Measurements from ENCODE around the gene TACO1.

Gene TACO1

DNA sequence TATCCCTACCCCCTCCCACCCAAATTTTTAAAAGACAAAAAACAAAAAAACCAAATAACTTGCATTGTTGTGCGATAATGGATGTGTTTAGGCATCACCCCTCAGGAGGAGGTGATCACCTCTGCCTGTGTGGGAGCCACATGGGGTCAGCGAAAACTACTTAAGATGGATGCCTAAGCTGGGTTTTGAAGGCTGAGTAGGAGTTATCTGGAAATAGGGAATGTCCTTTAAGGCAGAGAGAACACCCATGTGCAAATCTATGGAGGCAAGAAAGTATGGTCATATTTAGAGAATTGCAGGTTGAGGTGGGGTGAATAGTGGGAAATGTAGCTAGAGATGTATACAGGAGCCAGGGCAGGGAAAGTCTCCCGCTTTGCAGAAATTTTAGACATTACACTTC lies 5.6 kb upstream of the TACO1 start:
- no peak for TF ChIP-seq CTCF (IDR thresholded peaks at IDR 0.05; ENCODE audit: insufficient read depth, low read depth, low read length, missing control alignments)
- H3K4me3 ChIP-seq (ENCODE audit: low read length), result no peak overlapping the region
- no peak for DNase-seq (ENCODE audit: low read depth)

GRCh38 chr17:63596856-63597586 lies 3.7 kb upstream of the TACO1 start:
- H3K4me3 ChIP-seq (ENCODE audit: low read length), result no peak overlapping the region
- TF ChIP-seq CTCF (IDR thresholded peaks at IDR 0.05; ENCODE audit: insufficient read depth, low read depth, low read length, missing control alignments), result no peak
- DNase-seq (ENCODE audit: low read depth), result no peak

DNA sequence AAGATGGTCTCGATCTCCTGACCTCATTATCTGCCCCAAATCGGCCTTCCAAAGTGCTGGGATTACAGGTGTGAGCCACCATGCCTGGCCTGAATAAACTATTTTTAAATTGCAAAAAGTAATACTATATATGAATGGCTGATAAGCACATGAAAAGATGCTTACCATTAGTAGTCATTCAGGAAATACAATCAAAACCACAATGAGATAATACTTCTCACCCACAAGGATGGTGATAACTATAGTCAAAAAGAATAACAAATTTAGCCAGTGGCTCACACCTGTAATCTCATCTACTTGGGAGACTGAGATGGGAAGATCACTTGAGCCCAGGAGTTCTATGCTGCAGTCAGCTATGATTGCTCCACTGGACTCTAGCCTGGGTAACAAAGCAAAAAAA lies 2.4 kb upstream of the TACO1 start:
- TF ChIP-seq CTCF (IDR thresholded peaks at IDR 0.05; ENCODE audit: insufficient read depth, low read depth, low read length, missing control alignments), result no peak
- no peak for DNase-seq (ENCODE audit: low read depth)
- H3K4me3 ChIP-seq (ENCODE audit: low read length), result no peak overlapping the region

GRCh38 chr17:63601439-63602371 lies 1.0 kb downstream of the TACO1 start:
- TF ChIP-seq CTCF (IDR thresholded peaks at IDR 0.05; ENCODE audit: insufficient read depth, low read depth, low read length, missing control alignments), result no peak
- peak overlapping the region; percentile 88 for H3K4me3 ChIP-seq (ENCODE audit: low read length)
- peak; percentile 27 for DNase-seq (ENCODE audit: low read depth)

DNA sequence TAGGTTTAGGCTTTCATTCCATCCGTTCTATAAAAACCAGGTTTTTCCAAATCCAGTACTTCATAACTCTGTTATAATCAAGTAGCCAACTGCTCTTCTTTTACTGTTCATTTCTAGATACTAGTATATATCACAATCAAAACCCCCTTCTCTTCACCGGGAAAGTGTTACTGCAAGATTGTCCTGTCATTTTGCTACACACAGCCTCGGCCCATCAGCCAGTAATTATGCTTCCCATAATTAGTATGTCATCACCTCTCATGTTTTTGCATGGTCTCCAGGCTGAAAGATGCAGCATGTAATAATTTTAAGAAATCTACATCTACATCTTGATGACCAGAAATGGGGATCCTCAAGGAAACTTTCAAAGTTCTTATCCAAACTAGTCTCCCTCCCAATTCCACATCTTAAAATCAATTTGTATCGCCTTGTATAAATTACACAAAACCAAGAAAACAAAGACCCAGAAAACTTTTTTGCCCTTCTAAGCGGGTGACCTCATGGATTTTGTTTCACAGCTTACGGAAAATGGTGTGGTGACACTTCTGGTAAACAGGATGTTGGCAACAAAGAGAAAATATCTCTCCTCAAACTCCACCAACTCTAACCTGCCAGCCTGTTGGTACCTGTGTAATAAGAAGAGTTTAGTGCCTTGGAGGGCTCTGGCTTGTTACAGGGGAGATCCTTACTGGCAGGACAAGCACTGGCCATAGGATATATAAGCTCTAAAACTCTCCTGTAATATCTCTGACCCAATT lies 9.3 kb downstream of the TACO1 start:
- H3K4me3 ChIP-seq (ENCODE audit: low read length), result no peak overlapping the region
- TF ChIP-seq CTCF (IDR thresholded peaks at IDR 0.05; ENCODE audit: insufficient read depth, low read depth, low read length, missing control alignments), result no peak
- no peak for DNase-seq (ENCODE audit: low read depth)

GRCh38 chr17:63610854-63611253 lies 10.2 kb downstream of the TACO1 start:
- no peak for TF ChIP-seq CTCF (IDR thresholded peaks at IDR 0.05; ENCODE audit: insufficient read depth, low read depth, low read length, missing control alignments)
- no peak for DNase-seq (ENCODE audit: low read depth)
- no peak overlapping the region for H3K4me3 ChIP-seq (ENCODE audit: low read length)
